HepG2 (cell line): ENCODE measurements around the gene CYP4A22. TPM values are rescaled to one million over a fixed set of nuclear protein-coding genes. Genes with fewer than 3 reads are reported as not detected.

Experiments
- ARID5B ChIP-seq: IDR thresholded peaks from 2 replicates; pipeline ENCODE4 v1.4.0; 2020; ENCODE audit warnings: mild to moderate bottlenecking, missing genetic modification reagents
- ARNTL ChIP-seq: sonication (generic); formaldehyde crosslinking; IDR thresholded peaks from 2 replicates; pipeline ENCODE4 v1.4.0; 2020; ENCODE audit warnings: mild to moderate bottlenecking, missing genetic modification reagents
- ATF6 ChIP-seq: sonication (generic); formaldehyde crosslinking; conservative IDR thresholded peaks from 2 replicates; pipeline ENCODE4 v1.4.0; 2020; ENCODE audit warnings: missing genetic modification reagents
- ATF7-NPFF ChIP-seq: sonication (generic); formaldehyde crosslinking; IDR thresholded peaks from 2 replicates; pipeline ENCODE4 v1.8.1; 2023; ENCODE audit warnings: mild to moderate bottlenecking, low read depth, missing genetic modification reagents, moderate library complexity
- CC2D1A ChIP-seq: sonication (generic); formaldehyde crosslinking; IDR thresholded peaks from 2 replicates; pipeline ENCODE4 v1.8.1; 2023; ENCODE audit warnings: mild to moderate bottlenecking, missing genetic modification reagents
- DNMT3B ChIP-seq: conservative IDR thresholded peaks from 2 replicates; pipeline ENCODE4 v1.6.1; 2016; ENCODE audit warnings: missing biosample characterization, control low read depth
- ERF ChIP-seq: IDR thresholded peaks from 2 replicates; pipeline ENCODE4 v1.6.1; 2018; ENCODE audit warnings: missing biosample characterization, missing genetic modification reagents
- ETV6 ChIP-seq: sonication (generic); formaldehyde crosslinking; conservative IDR thresholded peaks from 2 replicates; pipeline ENCODE4 v1.4.0; 2020; ENCODE audit warnings: missing genetic modification reagents
- JUN ChIP-seq: sonication (generic); formaldehyde crosslinking; IDR thresholded peaks from 2 replicates; pipeline ENCODE4 v1.4.0; 2020; ENCODE audit warnings: mild to moderate bottlenecking, missing genetic modification reagents
- KDM2A ChIP-seq: sonication (generic); formaldehyde crosslinking; IDR thresholded peaks from 2 replicates; pipeline ENCODE4 v1.4.0; 2020; ENCODE audit warnings: low read depth, missing genetic modification reagents, borderline replicate concordance
- KMT2B ChIP-seq: IDR thresholded peaks from 2 replicates; pipeline ENCODE4 v1.6.1; 2016; ENCODE audit warnings: missing genetic modification reagents, missing compliant biosample characterization
- NR2F6 ChIP-seq, 2 experiments: IDR thresholded peaks; 2 replicates each; pipeline ENCODE4 v1.6.1; 2016; ENCODE audit warnings: antibody characterized with exemption in 1 of 2, mild to moderate bottlenecking in 1 of 2
- ONECUT2 ChIP-seq: sonication (generic); formaldehyde crosslinking; IDR thresholded peaks from 2 replicates; pipeline ENCODE4 v1.4.0; 2020; ENCODE audit warnings: missing genetic modification reagents
- SALL1 ChIP-seq: sonication (generic); formaldehyde crosslinking; IDR thresholded peaks from 2 replicates; pipeline ENCODE4 v1.8.0; 2022; ENCODE audit warnings: mild to moderate bottlenecking, missing genetic modification reagents
- SPEN ChIP-seq: sonication (generic); formaldehyde crosslinking; IDR thresholded peaks from 2 replicates; pipeline ENCODE4 v1.5.1; 2020; ENCODE audit warnings: low read depth, mild to moderate bottlenecking, missing genetic modification reagents
- SRY ChIP-seq: sonication (generic); formaldehyde crosslinking; IDR thresholded peaks from 2 replicates; pipeline ENCODE4 v1.8.0; 2022; ENCODE audit warnings: mild to moderate bottlenecking, missing genetic modification reagents
- TFE3 ChIP-seq: IDR thresholded peaks from 2 replicates; pipeline ENCODE4 v1.6.1; 2016
- ZNF121 ChIP-seq: sonication (generic); formaldehyde crosslinking; IDR thresholded peaks from 2 replicates; pipeline ENCODE4 v1.5.0; 2020; ENCODE audit warnings: mild to moderate bottlenecking, missing genetic modification reagents
- ZNF329 ChIP-seq: sonication (generic); formaldehyde crosslinking; IDR thresholded peaks from 2 replicates; pipeline ENCODE4 v1.9.0; 2021; ENCODE audit warnings: low read depth, mild to moderate bottlenecking, missing genetic modification reagents
- ZNF512 ChIP-seq: sonication (generic); formaldehyde crosslinking; IDR thresholded peaks from 2 replicates; pipeline ENCODE4 v1.4.0; 2020; ENCODE audit warnings: mild to moderate bottlenecking, missing genetic modification reagents
- polyA plus RNA-seq, 8 experiments: library from polyadenylated mRNA; depleted of rRNA in 3 of 8; stranded (reverse) in 7 of 8; unstranded in 1 of 8; fragments of >200 nt; fragmentation: Illumina TruSeq in 4 of 8; extraction: Trizol in 4 of 8; gene quantifications; 2 replicates each; pipeline versions ENCODE4 v1.2.1 to v1.2.3, GENCODE V29; 2011 to 2016; ENCODE audit warnings: low read depth in 4 of 8, missing spikeins in 1 of 8, mixed read lengths in 1 of 8; ENCODE audit not compliant: insufficient read depth in 1 of 8
- total RNA-seq, 5 experiments: library from RNA; depleted of rRNA; stranded (reverse); fragments of >200 nt; fragmentation: Illumina TruSeq; extraction: Trizol; gene quantifications; 2 replicates each; pipeline ENCODE4 v1.2.3, GENCODE V29; 2016; ENCODE audit warnings: low read depth in 1 of 5

CYP4A22 gene
- total and polyA plus RNA-seq, 2 of the 13 experiments (the other 11 are each of a cell fraction or from before 2014, with no cell fraction given) = not detected

- TF ChIP-seq ZNF512 (CRISPR knock-in tag) (no peak), SRY (CRISPR knock-in tag) (no peak), ARNTL (CRISPR knock-in tag) (no peak), ATF6 (CRISPR knock-in tag) (no peak), SALL1 (CRISPR knock-in tag) (peak; percentile 73; the same call in 1 of the 2 replicates), ARID5B (peak; percentile 66), CC2D1A (CRISPR knock-in tag) (no peak), ZNF329 (CRISPR knock-in tag) (peak; percentile 76; the same call in 1 of the 2 replicates), DNMT3B (0 out of 2 replicates have a peak, but pooled peaks have one; percentile 43), NR2F6 (IDR thresholded peaks at IDR 0.05) (no peak), NR2F6 (CRISPR knock-in tag; IDR thresholded peaks at IDR 0.05) (peak; percentile 75), ETV6 (no peak), SPEN (CRISPR knock-in tag) (peak; percentile 71; the same call in 1 of the 2 replicates), ZNF121 (no peak), ONECUT2 (no peak), ATF7-NPFF (CRISPR knock-in tag) (no peak), TFE3 (CRISPR knock-in tag) (no peak), KMT2B (CRISPR knock-in tag) (peak; percentile 46; the same call in 1 of the 2 replicates), ERF (CRISPR knock-in tag) (peak; percentile 93), KDM2A (CRISPR knock-in tag) (peak; percentile 84), JUN (no peak)
These were observed 42.1 kb downstream of the CYP4A22 start (continued) for GRCh38 chr1:47179017-47179987.
